Medulla oblongata (tissue), 1 donor: Measurements from ENCODE around the gene ARL4C.

Experiments used
- DNase-seq: peaks from one replicate; pipeline ENCODE4 v3.0.0-alpha.2; 2015; ENCODE audit errors: extremely low spot score

ARL4C gene

DNA sequence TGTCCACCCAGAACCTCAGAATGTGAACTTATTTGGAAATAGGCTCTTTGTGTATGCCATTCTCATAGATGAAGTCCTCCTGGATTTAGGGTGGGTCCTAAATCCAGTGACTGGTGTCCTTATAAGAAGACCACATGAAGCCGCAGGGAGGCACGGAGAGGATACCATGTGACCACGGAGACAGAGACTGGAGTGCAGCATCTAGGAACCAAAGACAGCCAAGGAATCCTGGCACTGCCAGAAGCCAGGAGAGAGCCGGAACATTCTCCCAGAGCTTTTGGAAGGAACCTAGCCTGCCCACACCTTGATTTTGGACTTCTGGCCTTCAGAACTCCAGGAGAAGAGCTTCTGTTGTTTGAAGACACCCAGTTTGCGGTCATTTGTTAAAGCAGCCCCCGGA, 49.7 kb downstream of the ARL4C start:
- no peak for DNase-seq

DNA sequence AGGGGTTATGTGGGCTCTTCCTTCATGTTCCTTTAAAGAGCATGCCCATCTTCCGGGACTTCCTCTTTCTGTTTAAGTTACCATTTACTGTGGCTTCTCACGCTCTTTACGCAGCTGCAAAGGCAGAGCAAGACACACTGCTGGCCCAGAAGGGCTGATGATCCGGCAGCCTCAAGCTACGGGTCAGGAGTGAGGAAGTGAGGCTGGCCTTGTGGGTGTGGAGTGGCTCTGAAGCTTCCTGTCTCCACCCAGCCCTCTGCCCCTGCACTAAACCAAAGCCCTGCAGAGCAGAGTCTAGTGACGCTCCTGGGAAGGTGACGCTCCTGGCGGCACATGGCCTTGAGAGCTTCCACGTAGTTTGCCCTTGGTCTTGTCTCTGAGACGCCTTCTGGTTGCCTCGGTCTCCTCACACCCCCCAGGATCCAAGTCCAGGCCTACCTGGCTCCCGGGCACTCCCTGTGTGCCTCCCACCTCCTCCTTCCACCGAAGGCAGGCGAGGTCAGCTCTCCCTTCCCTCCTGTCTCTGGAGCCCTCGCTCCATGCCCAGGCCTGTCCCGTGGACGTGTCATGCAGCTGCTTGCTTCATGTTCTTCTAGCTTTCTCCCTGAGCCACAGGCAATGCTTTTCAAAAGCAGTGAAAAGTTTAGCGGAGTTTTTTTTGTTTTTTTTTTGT, 50.3 kb downstream of the ARL4C start:
- DNase-seq: peak; percentile 86

DNA sequence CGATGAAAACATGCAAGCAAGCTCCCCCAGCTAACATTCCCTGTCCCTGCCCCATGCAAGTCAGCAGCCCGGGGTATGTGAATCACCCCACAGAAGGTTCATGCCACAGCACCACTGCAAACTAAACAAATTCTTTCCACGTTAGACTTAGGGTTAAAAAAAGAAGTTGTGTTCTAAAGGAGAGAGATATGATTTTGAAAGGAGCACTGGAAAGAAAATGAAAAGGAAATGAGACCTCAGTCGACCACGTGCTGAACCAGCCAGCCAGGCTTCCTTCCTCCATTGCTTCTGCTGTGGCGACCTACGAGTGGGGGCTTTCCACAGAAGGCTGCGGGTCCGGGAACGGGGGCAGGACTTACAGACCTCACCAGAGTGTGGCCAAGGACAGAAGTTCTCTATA, 52.0 kb downstream of the ARL4C start:
- peak; percentile 49 for DNase-seq

DNA sequence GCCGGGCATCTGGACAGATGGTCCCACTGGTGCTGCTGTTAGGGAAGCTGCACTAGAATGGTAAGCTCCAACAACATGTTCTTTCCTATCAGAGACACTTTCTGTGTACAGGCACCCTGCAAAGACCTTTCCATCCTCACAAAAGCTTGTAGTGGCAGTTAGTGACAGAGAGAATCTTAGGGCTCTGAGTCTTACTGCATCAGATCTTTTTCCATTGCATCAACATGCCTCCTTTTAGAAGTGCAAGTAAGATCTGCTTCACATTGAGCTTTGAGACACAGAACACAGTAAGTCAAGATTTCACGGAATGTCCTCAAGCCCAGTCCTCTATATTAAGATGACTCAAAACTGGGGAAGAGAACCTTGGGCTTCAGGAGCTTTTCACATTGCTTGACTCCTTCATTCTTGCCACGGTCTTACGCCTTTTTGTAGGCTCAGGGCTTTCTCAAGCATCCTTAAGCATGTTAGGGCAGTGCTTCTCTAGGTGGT, 52.6 kb downstream of the ARL4C start:
- DNase-seq: no peak
